ENCODE results near the gene DUSP1. TPM values are rescaled to one million over a fixed set of nuclear protein-coding genes. Genes with fewer than 3 reads are reported as not detected.

Gene DUSP1
- total and polyA plus RNA-seq, 10 of the 15 experiments (the other 5 are each of a cell fraction or from before 2014, with no cell fraction given): 1.4 to 6.2 (median 3.9) TPM

DNA sequence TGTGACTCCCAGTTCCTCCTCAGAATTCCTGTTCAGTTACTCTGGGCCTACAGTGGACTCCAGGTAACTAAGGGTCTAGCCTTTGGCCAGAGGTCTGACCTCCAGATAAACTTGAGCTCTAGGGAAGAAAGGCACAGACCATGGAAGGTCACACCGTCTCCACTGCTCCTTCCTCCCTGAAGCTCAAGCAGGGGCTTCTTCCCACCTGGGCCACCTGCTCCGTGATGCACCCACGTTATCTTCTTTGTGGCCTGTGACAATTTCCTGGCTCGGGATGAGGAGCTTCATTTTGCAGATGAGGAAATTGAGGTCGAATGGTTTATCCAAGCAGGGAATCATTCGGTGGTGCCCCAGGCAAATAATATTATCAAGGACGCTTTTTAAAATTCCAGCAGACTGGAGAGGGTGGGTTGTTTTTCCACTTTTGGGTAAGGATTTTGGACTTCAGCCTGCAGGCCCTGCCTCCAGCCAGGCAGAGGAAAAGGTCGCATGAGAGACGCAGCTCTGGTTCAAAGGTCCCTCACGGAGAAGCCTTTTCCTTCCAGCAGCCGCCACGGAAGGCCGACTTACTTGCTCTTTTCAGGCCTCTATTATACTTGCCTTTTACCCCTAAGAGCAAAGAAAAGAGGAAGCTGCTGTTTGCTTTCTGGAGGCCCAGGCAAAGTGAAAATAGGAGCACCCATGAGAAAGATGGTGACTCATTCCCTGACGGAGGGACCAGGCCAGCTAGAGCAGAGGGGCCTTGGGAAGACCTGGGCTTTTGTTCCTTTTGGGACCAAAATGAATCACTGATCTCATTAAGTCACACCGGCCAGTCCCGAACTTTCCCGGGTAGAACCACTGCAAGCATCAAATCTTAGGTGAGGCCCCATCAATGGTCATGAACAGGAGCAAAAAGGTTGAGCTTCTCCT is 22.8 kb upstream of the DUSP1 start (continued):
- TF ChIP-seq ELK1 (IDR thresholded peaks at IDR 0.05; ENCODE audit: low read depth, low read length) (no peak), LARP7 (IDR thresholded peaks at IDR 0.05) (no peak), RELB (IDR thresholded peaks at IDR 0.05; ENCODE audit: low read depth) (0 out of 2 replicates have a peak, but pooled peaks have one; percentile 18), IKZF2 (IDR thresholded peaks at IDR 0.05) (peak; percentile 27 to 55; a peak in 1 of 4 replicates)
- TF ChIP-seq, protein P1, sequence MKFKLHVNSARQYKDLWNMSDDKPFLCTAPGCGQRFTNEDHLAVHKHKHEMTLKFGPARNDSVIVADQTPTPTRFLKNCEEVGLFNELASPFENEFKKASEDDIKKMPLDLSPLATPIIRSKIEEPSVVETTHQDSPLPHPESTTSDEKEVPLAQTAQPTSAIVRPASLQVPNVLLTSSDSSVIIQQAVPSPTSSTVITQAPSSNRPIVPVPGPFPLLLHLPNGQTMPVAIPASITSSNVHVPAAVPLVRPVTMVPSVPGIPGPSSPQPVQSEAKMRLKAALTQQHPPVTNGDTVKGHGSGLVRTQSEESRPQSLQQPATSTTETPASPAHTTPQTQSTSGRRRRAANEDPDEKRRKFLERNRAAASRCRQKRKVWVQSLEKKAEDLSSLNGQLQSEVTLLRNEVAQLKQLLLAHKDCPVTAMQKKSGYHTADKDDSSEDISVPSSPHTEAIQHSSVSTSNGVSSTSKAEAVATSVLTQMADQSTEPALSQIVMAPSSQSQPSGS (IDR thresholded peaks at IDR 0.05; ENCODE audit: low read length): peak; percentile 51; the same call in 1 of the 2 replicates
- TF ChIP-seq, protein P2, sequence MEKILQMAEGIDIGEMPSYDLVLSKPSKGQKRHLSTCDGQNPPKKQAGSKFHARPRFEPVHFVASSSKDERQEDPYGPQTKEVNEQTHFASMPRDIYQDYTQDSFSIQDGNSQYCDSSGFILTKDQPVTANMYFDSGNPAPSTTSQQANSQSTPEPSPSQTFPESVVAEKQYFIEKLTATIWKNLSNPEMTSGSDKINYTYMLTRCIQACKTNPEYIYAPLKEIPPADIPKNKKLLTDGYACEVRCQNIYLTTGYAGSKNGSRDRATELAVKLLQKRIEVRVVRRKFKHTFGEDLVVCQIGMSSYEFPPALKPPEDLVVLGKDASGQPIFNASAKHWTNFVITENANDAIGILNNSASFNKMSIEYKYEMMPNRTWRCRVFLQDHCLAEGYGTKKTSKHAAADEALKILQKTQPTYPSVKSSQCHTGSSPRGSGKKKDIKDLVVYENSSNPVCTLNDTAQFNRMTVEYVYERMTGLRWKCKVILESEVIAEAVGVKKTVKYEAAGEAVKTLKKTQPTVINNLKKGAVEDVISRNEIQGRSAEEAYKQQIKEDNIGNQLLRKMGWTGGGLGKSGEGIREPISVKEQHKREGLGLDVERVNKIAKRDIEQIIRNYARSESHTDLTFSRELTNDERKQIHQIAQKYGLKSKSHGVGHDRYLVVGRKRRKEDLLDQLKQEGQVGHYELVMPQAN (conservative IDR thresholded peaks at IDR 0.05): no peak

All from GM12878 (cell line).